T-helper 9 cell (primary cell): ENCODE measurements around the gene RPS8.
A peak's percentile ranks its signal among the peaks of the same experiment; 100 is the strongest.
"Not testable (repeated sequence)": the region's sequence is repeated elsewhere in the genome, so short reads cannot be mapped to it uniquely, and the experiment has no call there.

Experiments
- DNase-seq: peaks from one replicate; pipeline ENCODE4 v3.0.0-alpha.2; 2020

RPS8 gene

GRCh38 chr1:44803312-44804095 is 28.2 kb downstream of the RPS8 start:
- no peak for DNase-seq

- no peak for DNase-seq
These were observed 30.1 kb downstream of the RPS8 start for GRCh38 chr1:44805311-44806024.

GRCh38 chr1:44806025-44806703 is 30.8 kb downstream of the RPS8 start:
- DNase-seq = no peak

GRCh38 chr1:44806704-44807363 is 31.5 kb downstream of the RPS8 start, which contains the start of gene DYNLT4:
Gene DYNLT4, minus strand, starts transcription at chr1:44807351. Its CDS starts 683 bp downstream, at chr1:44806668.
- DNase-seq = no peak

- DNase-seq = peak; percentile 89
These were observed 32.2 kb downstream of the RPS8 start for GRCh38 chr1:44807364-44808062.

- peak; percentile 62 for DNase-seq
These were observed 33.0 kb downstream of the RPS8 start, which contains the start of gene BTBD19 for GRCh38 chr1:44808063-44808937. Gene BTBD19, plus strand, starts transcription at chr1:44808523. Its CDS starts 298 bp downstream, at chr1:44808821.

GRCh38 chr1:44808938-44809917 is 33.9 kb downstream of the RPS8 start:
- DNase-seq = peak; percentile 79

GRCh38 chr1:44810101-44810761 is 34.9 kb downstream of the RPS8 start:
- DNase-seq = peak; percentile 34

- not testable (repeated sequence) for DNase-seq
These were observed 35.4 kb downstream of the RPS8 start for GRCh38 chr1:44810762-44811105.

GRCh38 chr1:44811234-44811633 is 35.9 kb downstream of the RPS8 start:
- no peak for DNase-seq

- no peak for DNase-seq
These were observed 37.6 kb downstream of the RPS8 start for GRCh38 chr1:44812822-44813543.

GRCh38 chr1:44815926-44816325 is 40.6 kb downstream of the RPS8 start:
- not testable (repeated sequence) for DNase-seq

GRCh38 chr1:44817307-44817706 is 42.0 kb downstream of the RPS8 start:
- no peak for DNase-seq

GRCh38 chr1:44817771-44818495 is 42.6 kb downstream of the RPS8 start:
- no peak for DNase-seq

GRCh38 chr1:44819196-44819607 is 43.9 kb downstream of the RPS8 start:
- no peak for DNase-seq

GRCh38 chr1:44819608-44820327 is 44.4 kb downstream of the RPS8 start:
- peak; percentile 71 for DNase-seq
